Measurements from ENCODE around the gene NOCT. TPM values are rescaled to one million over a fixed set of nuclear protein-coding genes. Genes with fewer than 3 reads are reported as not detected.
"Not testable (repeated sequence)": the region's sequence is repeated elsewhere in the genome, so short reads cannot be mapped to it uniquely, and the experiment has no call there.

Gene NOCT
- total and polyA plus RNA-seq, 10 donors = 0.37 to 12.4 (median 4.1) TPM

GRCh38 chr4:138983690-138984089 is 31.9 kb upstream of the NOCT start:
- H3K27me3 ChIP-seq (replicated peaks in 1 of 7) = no peaks in the 10 kb centered on the region
- H3K4me1 ChIP-seq = peaks cover 0 to 33% (median 18%) of the 10 kb centered on the region in 6 donors
- no peak for DNase-seq
- 91 to 95% (median 94%) methylated on average over 5 of the region's 5 CpGs for whole genome bisulfite sequencing, 5 donors
- no peak overlapping the region for H3K4me3 ChIP-seq
- intact Hi-C loops (cut with DNase I; ENCODE audit: low total_unique reads) = no loop called here
- no peaks in the 10 kb centered on the region for H3K9me3 ChIP-seq
- peak overlapping the region in 3 of 8 donors; percentile 76 to 80 (median 77) for H3K27ac ChIP-seq
- H3K36me3 ChIP-seq = no peaks in the 10 kb centered on the region
- TF ChIP-seq POLR2AphosphoS5 (IDR thresholded peaks at IDR 0.05) (no peak), POLR2A (IDR thresholded peaks at IDR 0.05) (no peak), CTCF (IDR thresholded peaks at IDR 0.05 in 8 of 11, conservative IDR thresholded peaks at IDR 0.05 in 3 of 11) (no peak)

- DNase-seq = no peak
- no peak overlapping the region for H3K27ac ChIP-seq
- H3K4me3 ChIP-seq = no peak overlapping the region
- TF ChIP-seq POLR2A (IDR thresholded peaks at IDR 0.05) (no peak), CTCF (IDR thresholded peaks at IDR 0.05 in 8 of 11, conservative IDR thresholded peaks at IDR 0.05 in 3 of 11) (no peak), POLR2AphosphoS5 (IDR thresholded peaks at IDR 0.05) (no peak)
- intact Hi-C loops (cut with DNase I; ENCODE audit: low total_unique reads) = no loop called here
- WGBS, 5 donors = 88 to 100% (median 96%) methylated on average over 1 of the region's 1 CpG
- peaks cover 0 to 31% (median 18%) of the 10 kb centered on the region in 6 donors for H3K4me1 ChIP-seq
- H3K36me3 ChIP-seq = no peaks in the 10 kb centered on the region
- no peaks in the 10 kb centered on the region for H3K9me3 ChIP-seq
- H3K27me3 ChIP-seq (replicated peaks in 1 of 7) = no peaks in the 10 kb centered on the region
These were observed 30.9 kb upstream of the NOCT start for GRCh38 chr4:138984647-138985046.

DNA sequence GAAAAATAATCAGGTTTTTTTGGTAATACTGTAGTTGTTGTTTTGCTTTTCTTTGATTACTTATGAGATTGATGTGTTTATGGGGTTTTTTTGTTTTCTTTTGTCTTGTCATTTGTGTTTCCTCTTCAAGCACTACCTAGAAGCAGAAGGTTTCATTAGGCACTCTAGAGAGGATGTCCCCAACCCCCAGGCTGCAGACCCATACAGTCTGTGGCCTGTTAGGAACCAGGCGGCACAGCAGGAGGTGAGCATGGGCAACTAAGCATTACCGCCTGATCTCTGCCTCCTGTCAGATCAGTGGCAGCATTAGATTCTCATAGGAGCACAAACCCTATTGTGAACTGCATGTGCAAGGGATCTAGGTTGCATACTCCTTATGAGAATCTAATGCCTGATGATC is 22.9 kb upstream of the NOCT start:
- no peaks in the 10 kb centered on the region for H3K27me3 ChIP-seq (replicated peaks in 1 of 7)
- H3K36me3 ChIP-seq = no peaks in the 10 kb centered on the region
- no peak for DNase-seq
- H3K4me3 ChIP-seq = no peak overlapping the region
- H3K9me3 ChIP-seq = no peaks in the 10 kb centered on the region
- no peak for TF ChIP-seq CTCF (IDR thresholded peaks at IDR 0.05 in 8 of 11, conservative IDR thresholded peaks at IDR 0.05 in 3 of 11)
- TF ChIP-seq POLR2A (IDR thresholded peaks at IDR 0.05) = no peak
- TF ChIP-seq POLR2AphosphoS5 (IDR thresholded peaks at IDR 0.05) = no peak
- intact Hi-C loops (cut with DNase I; ENCODE audit: low total_unique reads) = no loop called here
- WGBS, 5 donors = 66 to 83% (median 72%) methylated on average over 2 of the region's 2 CpGs
- H3K4me1 ChIP-seq = no peaks in the 10 kb centered on the region
- H3K27ac ChIP-seq = no peak overlapping the region

DNA sequence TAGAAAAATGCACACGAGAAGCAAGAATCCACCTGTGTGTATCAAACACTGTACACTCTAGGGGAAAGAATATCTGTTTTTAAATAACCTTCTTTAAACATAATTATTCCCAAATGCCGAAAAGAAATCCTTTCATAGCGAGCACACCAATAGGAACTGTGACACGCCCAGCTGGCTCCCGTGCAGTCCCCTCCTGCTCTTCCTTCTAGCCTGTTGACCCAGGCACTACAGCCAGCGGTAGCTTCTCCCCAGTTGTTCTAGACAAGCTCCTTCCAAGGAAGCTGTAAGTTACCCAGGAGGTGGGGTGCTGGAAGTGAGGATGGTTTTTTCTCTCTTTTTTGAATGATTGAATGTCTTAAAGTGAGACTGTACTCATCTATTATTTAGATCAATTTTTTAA is 19.5 kb upstream of the NOCT start:
- Histone ChIP-seq H3K9me3 (no peaks in the 10 kb centered on the region), H3K27me3 (replicated peaks in 1 of 7) (no peaks in the 10 kb centered on the region), H3K4me3 (no peak overlapping the region), H3K27ac (no peak overlapping the region), H3K36me3 (no peaks in the 10 kb centered on the region), H3K4me1 (peaks cover 0 to 5% (median 0%) of the 10 kb centered on the region in 6 donors)
- intact Hi-C loops (cut with DNase I; ENCODE audit: low total_unique reads) = no loop called here
- TF ChIP-seq POLR2A (IDR thresholded peaks at IDR 0.05) (no peak), POLR2AphosphoS5 (IDR thresholded peaks at IDR 0.05) (no peak)
- DNase-seq = no peak
- WGBS, 5 donors = 80 to 89% (median 85%) methylated on average over 6 of the region's 6 CpGs

GRCh38 chr4:138999666-139000065 is 15.9 kb upstream of the NOCT start:
- WGBS, 5 donors = 81 to 93% (median 91%) methylated on average over 6 of the region's 6 CpGs
- no peak overlapping the region for H3K27ac ChIP-seq
- H3K4me1 ChIP-seq = peaks cover 0 to 24% (median 0%) of the 10 kb centered on the region in 6 donors
- H3K4me3 ChIP-seq = no peak overlapping the region
- H3K9me3 ChIP-seq = no peaks in the 10 kb centered on the region
- H3K36me3 ChIP-seq = no peaks in the 10 kb centered on the region
- intact Hi-C loops (cut with DNase I; ENCODE audit: low total_unique reads) = no loop called here
- no peak for DNase-seq
- H3K27me3 ChIP-seq (replicated peaks in 1 of 7) = no peaks in the 10 kb centered on the region
- TF ChIP-seq POLR2A (IDR thresholded peaks at IDR 0.05) (no peak), CTCF (IDR thresholded peaks at IDR 0.05 in 8 of 11, conservative IDR thresholded peaks at IDR 0.05 in 3 of 11) (no peak), POLR2AphosphoS5 (IDR thresholded peaks at IDR 0.05) (no peak)

GRCh38 chr4:139000134-139000533 is 15.4 kb upstream of the NOCT start:
- DNase-seq; H3K4me3 ChIP-seq; H3K27me3 ChIP-seq (replicated peaks in 1 of 7); H3K36me3 ChIP-seq; H3K27ac ChIP-seq; intact Hi-C loops (cut with DNase I; ENCODE audit: low total_unique reads); H3K9me3 ChIP-seq: not testable (repeated sequence)
- H3K4me1 ChIP-seq = peaks cover 0 to 24% (median 0%) of the 10 kb centered on the region in 6 donors
- WGBS, 5 donors = 86 to 94% (median 89%) methylated on average over 5 of the region's 5 CpGs

GRCh38 chr4:139001430-139001829 is 14.2 kb upstream of the NOCT start:
- intact Hi-C loops (cut with DNase I; ENCODE audit: low total_unique reads); H3K9me3 ChIP-seq; DNase-seq; H3K27me3 ChIP-seq (replicated peaks in 1 of 7); H3K4me3 ChIP-seq; H3K36me3 ChIP-seq: not testable (repeated sequence)
- WGBS, 5 donors = 57 to 89% (median 82%) methylated on average over 7 of the region's 7 CpGs
- H3K27ac ChIP-seq = peak overlapping the region in 2 of 8 donors; percentile 42 to 45
- peaks cover 0 to 24% (median 0%) of the 10 kb centered on the region in 6 donors for H3K4me1 ChIP-seq

Data from spleen (tissue), 11 donors.